HepG2 (cell line): ENCODE results near the gene RUBCNL. TPM values are rescaled to one million over a fixed set of nuclear protein-coding genes. Genes with fewer than 3 reads are reported as not detected.
A peak's percentile ranks its signal among the peaks of the same experiment; 100 is the strongest.

ENCODE experiments used
- ATAC-seq: fragments of 200-7000 bp; cut with Tn5 transposase; 3 replicates; pipeline ENCODE4 v1.9.1; 2020; ENCODE audit warnings: mild to moderate bottlenecking, moderate library complexity
- BruUV-seq: library from RNA; stranded (reverse); fragments of 400-500 nt; replicated peaks from 2 replicates; lab custom pipeline; 2021; lab: Mats Ljungman, UMichigan
- CTCF ChIA-PET: fragments of 300-600 bp; formaldehyde crosslinking; extraction: SDS; loops from one replicate; lab custom pipeline; 2021; ENCODE audit warnings: low total read pairs, inconsistent platforms, low intra/inter-chr PET ratio; lab: Yijun Ruan, JAX
- POLR2A ChIA-PET: fragments of 350-600 bp; sonication (Branson Sonifier 250); formaldehyde crosslinking; loops from one replicate; lab custom pipeline; 2020; ENCODE audit warnings: antibody characterized with exemption, inconsistent platforms; lab: Yijun Ruan, JAX
- DNase-seq: peaks from one replicate; pipeline ENCODE4 v3.0.0-alpha.2; 2015; ENCODE audit warnings: low spot score
- FAIRE-seq: peaks from 3 replicates; lab custom pipeline; 2011; peaks lifted over from hg19 to GRCh38; lab: Jason Lieb, UNC
- H2AFZ ChIP-seq: one replicate; pipeline ENCODE4 v1.6.1; 2011; ENCODE audit warnings: low read length, inconsistent platforms
- H3K27ac ChIP-seq: fragments of 300-600 bp; 3 replicates; pipeline ENCODE4 v1.8.0; 2011; ENCODE audit warnings: mixed run types, mild to moderate bottlenecking, mixed read lengths, low read length, inconsistent platforms; ENCODE audit not compliant: insufficient read depth; ENCODE audit errors: extremely low read length
- H3K27me3 ChIP-seq, 2 experiments: fragments of 200-600 bp in 1 of 2; 2 replicates in 1 of 2; 3 replicates in 1 of 2; pipeline versions ENCODE4 v1.6.0 to v1.8.0; 2011; ENCODE audit warnings: low read length in 2 of 2, mild to moderate bottlenecking in 2 of 2, moderate library complexity in 2 of 2, inconsistent platforms in 1 of 2; ENCODE audit not compliant: insufficient read depth in 2 of 2, control insufficient read depth in 1 of 2
- H3K36me3 ChIP-seq, 2 experiments: fragments of 200-600 bp in 1 of 2; replicated peaks in 1 of 2; 2 replicates in 1 of 2; 3 replicates in 1 of 2; pipeline versions ENCODE4 v1.5.1 to v1.8.0; 2011; ENCODE audit warnings: low read length in 2 of 2, inconsistent platforms in 1 of 2; ENCODE audit not compliant: insufficient read depth in 2 of 2, control insufficient read depth in 1 of 2
- H3K4me1 ChIP-seq: 2 replicates; pipeline ENCODE4 v1.5.1; 2012; ENCODE audit warnings: low read length, inconsistent platforms; ENCODE audit not compliant: insufficient read depth
- H3K4me2 ChIP-seq: 2 replicates; pipeline ENCODE4 v1.6.0; 2011; ENCODE audit warnings: low read depth, low read length, inconsistent platforms
- H3K4me3 ChIP-seq, 3 experiments: fragments of 200-600 bp in 1 of 3; sonication (generic), shearing (Covaris generic) in 1 of 3; replicated peaks in 1 of 3; 2 replicates each; pipeline ENCODE4 v1.5.1; 2011 to 2016; ENCODE audit warnings: low read length in 3 of 3, inconsistent platforms in 2 of 3, low read depth in 2 of 3, mild to moderate bottlenecking in 2 of 3, control low read depth in 1 of 3, mixed read lengths in 1 of 3; ENCODE audit not compliant: insufficient read depth in 1 of 3
- H3K79me2 ChIP-seq: one replicate; pipeline ENCODE4 v1.6.1; 2011; ENCODE audit warnings: low read length, inconsistent platforms; ENCODE audit not compliant: insufficient read depth
- H3K9ac ChIP-seq: 2 replicates; pipeline ENCODE4 v1.6.0; 2011; ENCODE audit warnings: mild to moderate bottlenecking, low read depth, low read length, inconsistent platforms; ENCODE audit not compliant: insufficient read depth
- H3K9me3 ChIP-seq: 2 replicates; pipeline ENCODE4 v1.5.1; 2012; ENCODE audit warnings: mild to moderate bottlenecking, low read length
- H4K20me1 ChIP-seq: 2 replicates; pipeline ENCODE4 v1.6.0; 2011; ENCODE audit warnings: inconsistent platforms, mild to moderate bottlenecking, low read length, moderate library complexity; ENCODE audit not compliant: insufficient read depth
- ETV5 ChIP-seq: IDR thresholded peaks from 2 replicates; pipeline ENCODE4 v1.6.1; 2018; ENCODE audit warnings: missing biosample characterization, missing genetic modification reagents, inconsistent platforms, borderline replicate concordance
- FOSL1 ChIP-seq: sonication (generic); formaldehyde crosslinking; IDR thresholded peaks from 2 replicates; pipeline ENCODE4 v1.9.0; 2021; ENCODE audit warnings: missing genetic modification reagents, borderline replicate concordance
- FOSL2 ChIP-seq: sonication (generic); formaldehyde crosslinking; IDR thresholded peaks from 2 replicates; pipeline ENCODE4 v1.4.0; 2020; ENCODE audit warnings: missing genetic modification reagents
- HMG20A ChIP-seq: IDR thresholded peaks from 2 replicates; pipeline ENCODE4 v1.6.1; 2016; ENCODE audit warnings: borderline replicate concordance
- JUN ChIP-seq: sonication (generic); formaldehyde crosslinking; IDR thresholded peaks from 2 replicates; pipeline ENCODE4 v1.4.0; 2020; ENCODE audit warnings: mild to moderate bottlenecking, missing genetic modification reagents
- KDM1A ChIP-seq: IDR thresholded peaks from 2 replicates; pipeline ENCODE4 v1.6.1; 2016; ENCODE audit warnings: missing compliant biosample characterization
- SOX13 ChIP-seq, 3 experiments: fragments of 450-650 bp in 1 of 3; sonication (generic) in 1 of 3; formaldehyde crosslinking in 1 of 3; IDR thresholded peaks in 2 of 3; conservative IDR thresholded peaks in 1 of 3; 2 replicates each; pipeline versions ENCODE4 v1.5.0 to v1.6.1; 2016 to 2020; ENCODE audit warnings: antibody characterized with exemption in 1 of 3, mild to moderate bottlenecking in 1 of 3, missing compliant biosample characterization in 1 of 3, missing genetic modification reagents in 1 of 3, moderate library complexity in 1 of 3
- TCF7 ChIP-seq: sonication (generic); IDR thresholded peaks from 2 replicates; pipeline ENCODE4 v1.6.1; 2016; ENCODE audit warnings: antibody characterized with exemption, low read depth
- ZC3H13 ChIP-seq: sonication (generic); formaldehyde crosslinking; IDR thresholded peaks from 2 replicates; pipeline ENCODE4 v1.8.1; 2023; ENCODE audit warnings: mild to moderate bottlenecking, missing genetic modification reagents, moderate library complexity
- ZNF12 ChIP-seq: sonication (generic); formaldehyde crosslinking; IDR thresholded peaks from 2 replicates; pipeline ENCODE4 v1.5.0; 2020; ENCODE audit warnings: missing genetic modification reagents
- ZNF644 ChIP-seq: IDR thresholded peaks from 2 replicates; pipeline ENCODE4 v1.6.1; 2016; ENCODE audit warnings: low read depth
- WGBS: methylation state at CpG from one replicate; pipeline ENCODE4 v1.1.6; 2017; ENCODE audit warnings: low lambda C conversion rate; 5-methylcytosine and 5-hydroxymethylcytosine counted together
- in situ Hi-C: cut with HindIII; loops from 2 replicates; pipeline ENCODE4 v1.10.0; 2017; ENCODE audit warnings: low pct_unique_long_range_greater_than_20kb; ENCODE audit not compliant: extremely low pct_ligation_motif_present
- intact Hi-C: fragments of 100-400 bp; cut with micrococcal nuclease; formaldehyde crosslinking; loops from one replicate; pipeline ENCODE4 v1.10.0; 2022; ENCODE audit not compliant: unreplicated experiment
- polyA plus RNA-seq, 8 experiments: library from polyadenylated mRNA; depleted of rRNA in 3 of 8; stranded (reverse) in 7 of 8; unstranded in 1 of 8; fragments of >200 nt; fragmentation: Illumina TruSeq in 4 of 8; extraction: Trizol in 4 of 8; gene quantifications; 2 replicates each; pipeline versions ENCODE4 v1.2.1 to v1.2.3, GENCODE V29; 2011 to 2016; ENCODE audit warnings: low read depth in 4 of 8, missing spikeins in 1 of 8, mixed read lengths in 1 of 8; ENCODE audit not compliant: insufficient read depth in 1 of 8
- total RNA-seq, 5 experiments: library from RNA; depleted of rRNA; stranded (reverse); fragments of >200 nt; fragmentation: Illumina TruSeq; extraction: Trizol; gene quantifications; 2 replicates each; pipeline ENCODE4 v1.2.3, GENCODE V29; 2016; ENCODE audit warnings: low read depth in 1 of 5
- TF ChIP-seq, protein P1 (sequence below), 2 experiments: sonication (generic) in 1 of 2; formaldehyde crosslinking in 1 of 2; IDR thresholded peaks; 2 replicates each; pipeline versions ENCODE4 v1.5.1 to v1.6.1; 2011 to 2020; ENCODE audit warnings: borderline replicate concordance in 1 of 2, low read depth in 1 of 2, low read length in 1 of 2, mild to moderate bottlenecking in 1 of 2, missing genetic modification reagents in 1 of 2, moderate library complexity in 1 of 2
- TF ChIP-seq, protein P2 (sequence below): IDR thresholded peaks from 2 replicates; pipeline ENCODE4 v1.4.0; 2020; ENCODE audit warnings: mild to moderate bottlenecking, missing genetic modification reagents
- TF ChIP-seq, protein P3 (sequence below): sonication (generic); formaldehyde crosslinking; conservative IDR thresholded peaks from 2 replicates; pipeline ENCODE4 v1.8.0; 2022; ENCODE audit warnings: mild to moderate bottlenecking, moderate library complexity, missing genetic modification reagents

RUBCNL gene
- total and polyA plus RNA-seq, 2 of the 13 experiments (the other 11 are each of a cell fraction or from before 2014, with no cell fraction given) = not detected

DNA sequence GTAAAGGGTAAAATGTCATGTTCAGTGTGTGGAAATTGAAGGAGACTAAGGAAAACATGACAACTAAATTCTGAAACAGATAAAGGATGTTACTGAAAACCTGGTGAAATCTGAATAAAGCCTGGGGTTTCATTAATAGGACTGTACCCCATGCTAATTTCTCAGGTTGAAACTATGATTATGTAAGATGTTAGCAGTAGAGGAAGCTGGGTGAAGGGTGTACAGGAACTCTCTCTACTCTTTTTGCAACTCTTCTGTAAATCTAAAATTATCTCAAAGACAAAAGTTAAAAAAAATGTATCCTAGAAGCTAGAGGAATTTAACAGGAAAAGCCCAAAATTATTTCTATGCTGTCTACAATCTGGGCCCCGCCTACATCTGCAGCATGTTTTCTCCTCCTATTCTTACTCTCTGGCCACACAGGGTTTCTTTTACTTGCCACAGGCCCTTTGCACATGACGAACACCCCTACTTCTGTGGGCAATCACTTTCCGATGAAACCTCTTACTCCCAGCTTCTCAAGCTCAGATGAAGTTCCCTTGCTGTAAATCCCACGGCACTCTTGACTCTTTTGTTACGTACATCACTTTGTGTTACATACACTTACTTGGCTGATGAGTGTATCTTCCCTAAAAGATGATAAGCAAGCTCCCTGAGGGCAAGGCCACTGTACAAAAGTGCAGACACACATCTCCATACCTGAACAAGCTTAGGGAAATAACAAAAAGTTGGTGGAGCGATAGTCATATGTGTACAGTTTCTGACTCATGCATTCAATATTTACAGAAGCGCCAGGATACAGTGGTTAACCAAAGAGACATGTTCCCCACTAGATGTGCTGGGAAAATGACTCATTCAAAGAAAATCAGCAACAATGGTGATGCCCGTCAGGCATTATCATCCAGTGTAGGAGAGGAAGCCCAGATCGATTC, 32.6 kb downstream of the RUBCNL start:
- no peak overlapping the region for H3K4me2 ChIP-seq
- 20% methylated on average over 9 of the region's 9 CpGs for WGBS
- no peak for FAIRE-seq
- no peak overlapping the region for H3K27ac ChIP-seq
- peak; percentile 68 for DNase-seq
- intact Hi-C loops (no loop called here), in situ Hi-C loops (no loop called here)
- H3K4me3 ChIP-seq = no peak overlapping the region
- peaks cover 5% of the 10 kb centered on the region; the same call in 1 of the 2 replicates for H3K4me1 ChIP-seq
- ATAC-seq = peak; percentile 88
- no peaks in the 10 kb centered on the region for H3K79me2 ChIP-seq
- H3K27me3 ChIP-seq = no peaks in the 10 kb centered on the region; a peak in 1 of 5 replicates
- no peak overlapping the region for H2AFZ ChIP-seq
- H3K9ac ChIP-seq = no peak overlapping the region
- ChIA-PET CTCF (no interaction called here), POLR2A (no interaction called here)
- no peaks in the 10 kb centered on the region for H3K36me3 ChIP-seq
- no TSS peak for BruUV-seq
- H4K20me1 ChIP-seq = no peaks in the 10 kb centered on the region
- no peaks in the 10 kb centered on the region for H3K9me3 ChIP-seq
- TF ChIP-seq, protein P1, sequence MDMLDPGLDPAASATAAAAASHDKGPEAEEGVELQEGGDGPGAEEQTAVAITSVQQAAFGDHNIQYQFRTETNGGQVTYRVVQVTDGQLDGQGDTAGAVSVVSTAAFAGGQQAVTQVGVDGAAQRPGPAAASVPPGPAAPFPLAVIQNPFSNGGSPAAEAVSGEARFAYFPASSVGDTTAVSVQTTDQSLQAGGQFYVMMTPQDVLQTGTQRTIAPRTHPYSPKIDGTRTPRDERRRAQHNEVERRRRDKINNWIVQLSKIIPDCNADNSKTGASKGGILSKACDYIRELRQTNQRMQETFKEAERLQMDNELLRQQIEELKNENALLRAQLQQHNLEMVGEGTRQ (IDR thresholded peaks at IDR 0.05; ENCODE audit: low read depth, low read length) = 0 out of 2 replicates have a peak, but pooled peaks have one; percentile 34
- TF ChIP-seq, protein P1 (CRISPR knock-in tag; IDR thresholded peaks at IDR 0.05; ENCODE audit: borderline replicate concordance) = no peak
- TF ChIP-seq ZNF644 (CRISPR knock-in tag) (peak; percentile 54; the same call in 1 of the 2 replicates), ZNF12 (CRISPR knock-in tag) (0 out of 2 replicates have a peak, but pooled peaks have one; percentile 18), JUN (0 out of 2 replicates have a peak, but pooled peaks have one; percentile 40), ZC3H13 (CRISPR knock-in tag) (no peak), TCF7 (0 out of 2 replicates have a peak, but pooled peaks have one; percentile 28), KDM1A (peak; percentile 79; the same call in 1 of the 2 replicates), SOX13 (IDR thresholded peaks at IDR 0.05) (no peak; the same call in 1 of the 2 replicates), SOX13 (CRISPR knock-in tag; conservative IDR thresholded peaks at IDR 0.05 in 1 of 2, IDR thresholded peaks at IDR 0.05 in 1 of 2) (peak in 1 of 2 experiments; percentile 52; a peak in 2 of 4 replicates), ETV5 (peak; percentile 35; the same call in 1 of the 2 replicates), HMG20A (CRISPR knock-in tag) (peak; percentile 45; the same call in 1 of the 2 replicates), FOSL1 (peak; percentile 68), FOSL2 (peak; percentile 96)
- TF ChIP-seq, protein P2, sequence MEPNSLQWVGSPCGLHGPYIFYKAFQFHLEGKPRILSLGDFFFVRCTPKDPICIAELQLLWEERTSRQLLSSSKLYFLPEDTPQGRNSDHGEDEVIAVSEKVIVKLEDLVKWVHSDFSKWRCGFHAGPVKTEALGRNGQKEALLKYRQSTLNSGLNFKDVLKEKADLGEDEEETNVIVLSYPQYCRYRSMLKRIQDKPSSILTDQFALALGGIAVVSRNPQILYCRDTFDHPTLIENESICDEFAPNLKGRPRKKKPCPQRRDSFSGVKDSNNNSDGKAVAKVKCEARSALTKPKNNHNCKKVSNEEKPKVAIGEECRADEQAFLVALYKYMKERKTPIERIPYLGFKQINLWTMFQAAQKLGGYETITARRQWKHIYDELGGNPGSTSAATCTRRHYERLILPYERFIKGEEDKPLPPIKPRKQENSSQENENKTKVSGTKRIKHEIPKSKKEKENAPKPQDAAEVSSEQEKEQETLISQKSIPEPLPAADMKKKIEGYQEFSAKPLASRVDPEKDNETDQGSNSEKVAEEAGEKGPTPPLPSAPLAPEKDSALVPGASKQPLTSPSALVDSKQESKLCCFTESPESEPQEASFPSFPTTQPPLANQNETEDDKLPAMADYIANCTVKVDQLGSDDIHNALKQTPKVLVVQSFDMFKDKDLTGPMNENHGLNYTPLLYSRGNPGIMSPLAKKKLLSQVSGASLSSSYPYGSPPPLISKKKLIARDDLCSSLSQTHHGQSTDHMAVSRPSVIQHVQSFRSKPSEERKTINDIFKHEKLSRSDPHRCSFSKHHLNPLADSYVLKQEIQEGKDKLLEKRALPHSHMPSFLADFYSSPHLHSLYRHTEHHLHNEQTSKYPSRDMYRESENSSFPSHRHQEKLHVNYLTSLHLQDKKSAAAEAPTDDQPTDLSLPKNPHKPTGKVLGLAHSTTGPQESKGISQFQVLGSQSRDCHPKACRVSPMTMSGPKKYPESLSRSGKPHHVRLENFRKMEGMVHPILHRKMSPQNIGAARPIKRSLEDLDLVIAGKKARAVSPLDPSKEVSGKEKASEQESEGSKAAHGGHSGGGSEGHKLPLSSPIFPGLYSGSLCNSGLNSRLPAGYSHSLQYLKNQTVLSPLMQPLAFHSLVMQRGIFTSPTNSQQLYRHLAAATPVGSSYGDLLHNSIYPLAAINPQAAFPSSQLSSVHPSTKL (CRISPR knock-in tag) = peak; percentile 64
- TF ChIP-seq, protein P3, sequence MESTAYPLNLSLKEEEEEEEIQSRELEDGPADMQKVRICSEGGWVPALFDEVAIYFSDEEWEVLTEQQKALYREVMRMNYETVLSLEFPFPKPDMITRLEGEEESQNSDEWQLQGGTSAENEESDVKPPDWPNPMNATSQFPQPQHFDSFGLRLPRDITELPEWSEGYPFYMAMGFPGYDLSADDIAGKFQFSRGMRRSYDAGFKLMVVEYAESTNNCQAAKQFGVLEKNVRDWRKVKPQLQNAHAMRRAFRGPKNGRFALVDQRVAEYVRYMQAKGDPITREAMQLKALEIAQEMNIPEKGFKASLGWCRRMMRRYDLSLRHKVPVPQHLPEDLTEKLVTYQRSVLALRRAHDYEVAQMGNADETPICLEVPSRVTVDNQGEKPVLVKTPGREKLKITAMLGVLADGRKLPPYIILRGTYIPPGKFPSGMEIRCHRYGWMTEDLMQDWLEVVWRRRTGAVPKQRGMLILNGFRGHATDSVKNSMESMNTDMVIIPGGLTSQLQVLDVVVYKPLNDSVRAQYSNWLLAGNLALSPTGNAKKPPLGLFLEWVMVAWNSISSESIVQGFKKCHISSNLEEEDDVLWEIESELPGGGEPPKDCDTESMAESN (CRISPR knock-in tag) = peak; percentile 98
